ENCODE data around the gene N4BP2L2.

N4BP2L2 gene

GRCh38 chr13:32426191-32426989, 112.2 kb downstream of the N4BP2L2 start:
- peak; percentile 18 for DNase-seq (ENCODE audit: low read depth)

GRCh38 chr13:32425158-32425557, 113.4 kb downstream of the N4BP2L2 start:
- DNase-seq (ENCODE audit: low read depth) = no peak

GRCh38 chr13:32423592-32423991, 115.0 kb downstream of the N4BP2L2 start:
- no peak for DNase-seq (ENCODE audit: low read depth)

- no peak for DNase-seq (ENCODE audit: low read depth)
Observed at GRCh38 chr13:32419862-32420261, 118.7 kb downstream of the N4BP2L2 start.

GRCh38 chr13:32417995-32418394, 120.6 kb downstream of the N4BP2L2 start:
- DNase-seq (ENCODE audit: low read depth) = no peak

- DNase-seq (ENCODE audit: low read depth) = peak; percentile 33
Observed at GRCh38 chr13:32415019-32415418, 123.6 kb downstream of the N4BP2L2 start.

GRCh38 chr13:32414580-32414979, 124.0 kb downstream of the N4BP2L2 start:
- no peak for DNase-seq (ENCODE audit: low read depth)

GRCh38 chr13:32413284-32413683, 125.3 kb downstream of the N4BP2L2 start:
- DNase-seq (ENCODE audit: low read depth) = no peak

GRCh38 chr13:32409561-32410421, 128.8 kb downstream of the N4BP2L2 start:
- DNase-seq (ENCODE audit: low read depth) = peak; percentile 35

GRCh38 chr13:32409001-32409313, 129.6 kb downstream of the N4BP2L2 start:
- no peak for DNase-seq (ENCODE audit: low read depth)

- no peak for DNase-seq (ENCODE audit: low read depth)
Observed at GRCh38 chr13:32408296-32409000, 130.1 kb downstream of the N4BP2L2 start.

GRCh38 chr13:32407854-32408253, 130.7 kb downstream of the N4BP2L2 start:
- no peak for DNase-seq (ENCODE audit: low read depth)

- DNase-seq (ENCODE audit: low read depth) = no peak
Observed at GRCh38 chr13:32403108-32403507, 135.5 kb downstream of the N4BP2L2 start.

- DNase-seq (ENCODE audit: low read depth) = no peak
Observed at GRCh38 chr13:32391101-32391619, 147.4 kb downstream of the N4BP2L2 start.

- DNase-seq (ENCODE audit: low read depth) = no peak
Observed at GRCh38 chr13:32390484-32390883, 148.1 kb downstream of the N4BP2L2 start.

- DNase-seq (ENCODE audit: low read depth) = no peak
Observed at GRCh38 chr13:32390048-32390447, 148.5 kb downstream of the N4BP2L2 start.

- DNase-seq (ENCODE audit: low read depth) = no peak
Observed at GRCh38 chr13:32385410-32385809, 153.2 kb downstream of the N4BP2L2 start.

GRCh38 chr13:32384702-32385101, 153.9 kb downstream of the N4BP2L2 start:
- no peak for DNase-seq (ENCODE audit: low read depth)

GRCh38 chr13:32383836-32384618, 154.6 kb downstream of the N4BP2L2 start:
- no peak for DNase-seq (ENCODE audit: low read depth)

Data from iris pigment epithelial cell (primary cell).